Naive thymus-derived CD4-positive, alpha-beta T cell (primary cell): ENCODE results near the gene FOXJ3. TPM values are rescaled to one million over a fixed set of nuclear protein-coding genes. Genes with fewer than 3 reads are reported as not detected.

Experiments used
- ATAC-seq: fragments of 150-1000 bp; cut with Tn5 transposase; 2 replicates; pipeline ENCODE4 v1.10.0; 2021; ENCODE audit warnings: mild to moderate bottlenecking, moderate library complexity
- CTCF ChIA-PET: fragments of 350-600 bp; sonication (Branson Sonifier 250); formaldehyde crosslinking; loops from one replicate; lab custom pipeline; 2021; ENCODE audit warnings: antibody characterized with exemption; lab: Charles Lee
- POLR2A ChIA-PET: fragments of 350-600 bp; sonication (Branson Sonifier 250); formaldehyde crosslinking; loops from one replicate; lab custom pipeline; 2021; ENCODE audit warnings: antibody characterized with exemption, inconsistent platforms; lab: Charles Lee
- DNase-seq, 9 donors: peaks; one replicate each; pipeline versions ENCODE4 v3.0.0 to v3.0.0-alpha.2; 2020 to 2022; ENCODE audit warnings: mixed read lengths in 1 of 9
- H3K27ac ChIP-seq: one replicate; pipeline ENCODE4 v1.7.0; 2013; ENCODE audit warnings: mild to moderate bottlenecking, low read depth, low read length, moderate library complexity
- H3K27me3 ChIP-seq, 2 donors: one replicate each; pipeline ENCODE4 v1.7.0; 2013; ENCODE audit warnings: low read length in 2 of 2, mild to moderate bottlenecking in 2 of 2, moderate library complexity in 2 of 2; ENCODE audit not compliant: control insufficient read depth in 2 of 2, insufficient read depth in 2 of 2
- H3K36me3 ChIP-seq, 3 experiments: 1 replicate in 2 of 3; 2 replicates in 1 of 3; pipeline ENCODE4 v1.7.0; 2013; ENCODE audit warnings: low read length in 3 of 3, mild to moderate bottlenecking in 3 of 3, moderate library complexity in 1 of 3; ENCODE audit not compliant: insufficient read depth in 3 of 3, control insufficient read depth in 2 of 3
- H3K4me1 ChIP-seq, 2 donors: one replicate each; pipeline ENCODE4 v1.7.0; 2013; ENCODE audit warnings: low read length in 2 of 2, mild to moderate bottlenecking in 2 of 2, moderate library complexity in 1 of 2; ENCODE audit not compliant: control insufficient read depth in 2 of 2, insufficient read depth in 2 of 2
- H3K4me3 ChIP-seq: 2 replicates; pipeline ENCODE4 v1.7.0; 2013; ENCODE audit warnings: mild to moderate bottlenecking, low read length
- H3K9me3 ChIP-seq, 3 experiments: 1 replicate in 2 of 3; 2 replicates in 1 of 3; pipeline ENCODE4 v1.7.0; 2013; ENCODE audit warnings: low read length in 3 of 3; ENCODE audit not compliant: control insufficient read depth in 2 of 3
- H3K27ac Mint-ChIP-seq, 9 donors: one replicate each; pipeline ENCODE4 v1.8.0; 2020 to 2022; ENCODE audit warnings: mixed read lengths in 9 of 9, mild to moderate bottlenecking in 8 of 9, moderate library complexity in 5 of 9, inconsistent platforms in 2 of 9
- H3K27me3 Mint-ChIP-seq, 5 donors: one replicate each; pipeline ENCODE4 v1.8.0; 2021 to 2022; ENCODE audit warnings: mixed read lengths in 5 of 5, mild to moderate bottlenecking in 1 of 5
- H3K36me3 Mint-ChIP-seq, 5 donors: one replicate each; pipeline ENCODE4 v1.8.0; 2020 to 2022; ENCODE audit warnings: mixed read lengths in 5 of 5, mild to moderate bottlenecking in 3 of 5, inconsistent platforms in 1 of 5
- H3K4me1 Mint-ChIP-seq, 7 donors: one replicate each; pipeline ENCODE4 v1.8.0; 2020 to 2022; ENCODE audit warnings: mixed read lengths in 7 of 7, mild to moderate bottlenecking in 3 of 7, inconsistent platforms in 1 of 7
- H3K4me3 Mint-ChIP-seq, 10 donors: one replicate each; pipeline ENCODE4 v1.8.0; 2020 to 2022; ENCODE audit warnings: mild to moderate bottlenecking in 10 of 10, mixed read lengths in 10 of 10, moderate library complexity in 6 of 10, inconsistent platforms in 2 of 10
- H3K9me3 Mint-ChIP-seq, 11 donors: one replicate each; pipeline ENCODE4 v1.8.0; 2020 to 2022; ENCODE audit warnings: mixed read lengths in 11 of 11, mild to moderate bottlenecking in 4 of 11, inconsistent platforms in 1 of 11, moderate library complexity in 1 of 11
- intact Hi-C, 2 donors: fragments of 100-400 bp; cut with micrococcal nuclease; formaldehyde crosslinking; loops; one replicate each; pipeline ENCODE4 v1.15.1; 2023
- polyA plus RNA-seq, 2 donors: library from polyadenylated mRNA; unstranded; fragments of 300-500 nt; fragmentation: Illumina TruSeq; gene quantifications; one replicate each; pipeline ENCODE4 v1.2.3, GENCODE V29; 2021
- total RNA-seq, 6 experiments: library from RNA in 5 of 6; stranded (reverse) in 5 of 6; gene quantifications; 1 replicate in 5 of 6; 2 replicates in 1 of 6; pipeline ENCODE4 v1.2.3 and lab custom pipeline; 2021 to 2026

The FOXJ3 gene
- total and polyA plus RNA-seq, 7 experiments from 2014 or later: 38.9 to 93.3 (median 70.0) TPM

- Histone ChIP-seq H3K4me1 (peaks cover 16 to 19% of the 10 kb centered on the region in 2 donors), H3K4me3 (no peak overlapping the region), H3K27me3 (no peaks in the 10 kb centered on the region), H3K9me3 (no peaks in the 10 kb centered on the region), H3K36me3 (peaks cover 0 to 8% (median 0%) of the 10 kb centered on the region in 3 experiments), H3K27ac (no peak overlapping the region)
- no peak for ATAC-seq
- DNase-seq: no peak
- Mint-ChIP-seq H3K4me3 (peak overlapping the region in 8 of 10 donors; percentile 57 to 96 (median 93)), H3K4me1 (peaks cover 40 to 84% (median 76%) of the 10 kb centered on the region in 7 donors), H3K36me3 (peaks cover 0 to 6% (median 0%) of the 10 kb centered on the region in 5 donors), H3K27me3 (peaks cover 0 to under 1% (median 0%) of the 10 kb centered on the region in 5 donors), H3K9me3 (peaks cover 0 to 7% (median 0%) of the 10 kb centered on the region in 11 donors), H3K27ac (peak overlapping the region in 4 of 9 donors; percentile 1 to 90 (median 40))
- POLR2A ChIA-PET: interaction anchor here (0.9 kb wide), 2 partner anchors 13 to 15 kb away, joined by 3 to 6 read pairs; no protein-coding TSS in a partner anchor
- intact Hi-C loops: loop anchor here in 1 of 2 donors (5.0 kb wide), 1 partner anchor 156 kb away; no protein-coding TSS in a partner anchor
- CTCF ChIA-PET: interaction anchor here (1.0 kb wide), 2 partner anchors 10 to 71 kb away, joined by 4 read pairs; no protein-coding TSS in a partner anchor
Observed at GRCh38 chr1:42332877-42333276, 2.2 kb downstream of the FOXJ3 start.

DNA sequence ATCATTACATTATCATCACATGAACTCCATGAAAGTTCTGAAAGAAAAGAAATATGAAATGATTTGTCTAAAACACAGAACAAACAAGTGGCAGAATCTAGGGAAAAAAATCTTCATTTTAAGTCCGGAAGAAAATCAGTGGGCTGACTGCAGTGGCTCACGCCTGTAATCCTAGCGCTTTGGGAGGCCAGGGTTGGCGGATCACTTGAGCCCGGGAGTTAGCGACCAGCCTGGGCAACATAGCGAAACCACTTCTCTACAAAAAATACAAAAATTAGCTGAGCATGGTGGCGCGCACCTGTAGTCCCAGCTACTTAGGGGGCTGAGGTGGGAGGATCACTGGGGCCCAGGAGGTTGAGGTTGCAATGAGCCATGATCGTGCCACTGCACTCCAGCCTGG lies 4.8 kb downstream of the FOXJ3 start:
- no peaks in the 10 kb centered on the region for H3K27me3 Mint-ChIP-seq
- Histone ChIP-seq H3K27ac (no peak overlapping the region), H3K4me3 (no peak overlapping the region), H3K9me3 (no peaks in the 10 kb centered on the region), H3K36me3 (peaks cover 0 to 4% (median 0%) of the 10 kb centered on the region in 3 experiments), H3K27me3 (no peaks in the 10 kb centered on the region), H3K4me1 (peaks cover 14 to 25% of the 10 kb centered on the region in 2 donors)
- peaks cover 0 to 7% (median 0%) of the 10 kb centered on the region in 11 donors for H3K9me3 Mint-ChIP-seq
- DNase-seq: no peak
- intact Hi-C loops: loop anchor here in 1 of 2 donors (5.0 kb wide), 1 partner anchor 153 kb away; no protein-coding TSS in a partner anchor
- H3K4me3 Mint-ChIP-seq: peak overlapping the region in 4 of 10 donors; percentile 20 to 43 (median 30)
- peak overlapping the region in 1 of 9 donors; percentile 34 for H3K27ac Mint-ChIP-seq
- CTCF ChIA-PET: interaction anchor here (1.2 kb wide), 1 partner anchor 10 kb away, joined by 3 read pairs; no protein-coding TSS in a partner anchor
- H3K4me1 Mint-ChIP-seq: peaks cover 36 to 90% (median 82%) of the 10 kb centered on the region in 7 donors
- no peak for ATAC-seq
- peaks cover 0 to 4% (median 0%) of the 10 kb centered on the region in 5 donors for H3K36me3 Mint-ChIP-seq
- POLR2A ChIA-PET: interaction anchor here (2.3 kb wide), 1 partner anchor 10 kb away, joined by 9 read pairs; no protein-coding TSS in a partner anchor

GRCh38 chr1:42328916-42329496 lies 6.0 kb downstream of the FOXJ3 start:
- H3K4me3 ChIP-seq: no peak overlapping the region
- peaks cover 18 to 25% of the 10 kb centered on the region in 2 donors for H3K4me1 ChIP-seq
- H3K9me3 Mint-ChIP-seq: peaks cover 0 to 7% (median 0%) of the 10 kb centered on the region in 11 donors
- H3K36me3 ChIP-seq: no peaks in the 10 kb centered on the region
- intact Hi-C loops: no loop called here
- POLR2A ChIA-PET: interaction anchor here (2.3 kb wide), 1 partner anchor 9 kb away, joined by 9 read pairs; no protein-coding TSS in a partner anchor
- no peaks in the 10 kb centered on the region for H3K27me3 Mint-ChIP-seq
- ATAC-seq: no peak
- H3K9me3 ChIP-seq: no peaks in the 10 kb centered on the region
- H3K27ac ChIP-seq: no peak overlapping the region
- peaks cover 36 to 97% (median 89%) of the 10 kb centered on the region in 7 donors for H3K4me1 Mint-ChIP-seq
- peaks cover 0 to 4% (median 0%) of the 10 kb centered on the region in 5 donors for H3K36me3 Mint-ChIP-seq
- peak overlapping the region in 1 of 9 donors; percentile 27 for H3K27ac Mint-ChIP-seq
- DNase-seq: no peak
- no peaks in the 10 kb centered on the region for H3K27me3 ChIP-seq
- CTCF ChIA-PET: interaction anchor here (0.6 to 1.2 kb wide), 2 partner anchors 9 to 38 kb away, joined by 3 read pairs; no protein-coding TSS in a partner anchor
- H3K4me3 Mint-ChIP-seq: peak overlapping the region in 4 of 10 donors; percentile 4 to 43 (median 33)

GRCh38 chr1:42328047-42328625 lies 6.9 kb downstream of the FOXJ3 start:
- no peak for DNase-seq
- intact Hi-C loops: no loop called here
- peaks cover 10 to 22% of the 10 kb centered on the region in 2 donors for H3K4me1 ChIP-seq
- peak overlapping the region in 4 of 9 donors; percentile 11 to 37 (median 27) for H3K27ac Mint-ChIP-seq
- peak overlapping the region in 2 of 10 donors; percentile 10 to 40 for H3K4me3 Mint-ChIP-seq
- H3K27me3 ChIP-seq: no peaks in the 10 kb centered on the region
- H3K9me3 Mint-ChIP-seq: peaks cover 0 to 2% (median 0%) of the 10 kb centered on the region in 11 donors
- H3K27me3 Mint-ChIP-seq: no peaks in the 10 kb centered on the region
- no peaks in the 10 kb centered on the region for H3K9me3 ChIP-seq
- POLR2A ChIA-PET: no interaction called here
- H3K27ac ChIP-seq: no peak overlapping the region
- peaks cover 0 to 8% (median 0%) of the 10 kb centered on the region in 5 donors for H3K36me3 Mint-ChIP-seq
- peaks cover 33 to 95% (median 86%) of the 10 kb centered on the region in 7 donors for H3K4me1 Mint-ChIP-seq
- H3K4me3 ChIP-seq: no peak overlapping the region
- CTCF ChIA-PET: no interaction called here
- no peak for ATAC-seq
- no peaks in the 10 kb centered on the region for H3K36me3 ChIP-seq

DNA sequence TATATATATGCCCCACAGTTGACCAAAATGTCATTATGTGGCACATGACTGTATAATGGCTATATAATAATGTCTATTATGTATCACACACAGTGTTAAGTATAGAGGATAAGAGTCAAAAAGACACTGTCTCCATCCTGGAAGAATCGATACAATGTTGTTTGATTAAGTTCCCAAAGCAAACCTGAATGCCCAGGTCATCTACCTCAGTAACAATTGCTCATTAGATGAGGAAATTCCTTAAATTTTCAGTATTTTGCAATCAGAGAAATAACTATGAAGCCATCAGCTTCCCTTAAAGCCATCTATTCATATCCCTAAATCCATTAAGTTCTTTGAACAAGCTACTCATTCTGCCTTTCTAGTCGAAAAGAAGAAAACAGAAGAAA lies 10.0 kb downstream of the FOXJ3 start:
- peak overlapping the region in 6 of 9 donors; percentile 6 to 81 (median 55) for H3K27ac Mint-ChIP-seq
- no peaks in the 10 kb centered on the region for H3K27me3 Mint-ChIP-seq
- no peak for DNase-seq
- Histone ChIP-seq H3K4me3 (no peak overlapping the region), H3K9me3 (no peaks in the 10 kb centered on the region), H3K4me1 (peaks cover 13 to 32% of the 10 kb centered on the region in 2 donors), H3K27ac (no peak overlapping the region), H3K36me3 (no peaks in the 10 kb centered on the region), H3K27me3 (no peaks in the 10 kb centered on the region)
- peaks cover 39 to 96% (median 92%) of the 10 kb centered on the region in 7 donors for H3K4me1 Mint-ChIP-seq
- ChIA-PET CTCF (interaction anchor here (0.7 to 1.2 kb wide), 2 partner anchors 9 kb away, joined by 3 to 4 read pairs; no protein-coding TSS in a partner anchor), POLR2A (interaction anchor here (1.4 kb wide), 1 partner anchor 9 kb away, joined by 4 read pairs; the partner anchor contains the start of gene FOXJ3)
- intact Hi-C loops: no loop called here
- no peaks in the 10 kb centered on the region for H3K9me3 Mint-ChIP-seq
- no peak for ATAC-seq
- peak overlapping the region in 2 of 10 donors; percentile 16 to 26 for H3K4me3 Mint-ChIP-seq
- H3K36me3 Mint-ChIP-seq: peaks cover 0 to 7% (median 4%) of the 10 kb centered on the region in 5 donors

- DNase-seq (no peak), ATAC-seq (peak; percentile 37)
- Histone ChIP-seq H3K27me3 (no peaks in the 10 kb centered on the region), H3K9me3 (no peaks in the 10 kb centered on the region), H3K27ac (no peak overlapping the region), H3K4me3 (no peak overlapping the region), H3K36me3 (no peaks in the 10 kb centered on the region), H3K4me1 (peaks cover 18 to 36% of the 10 kb centered on the region in 2 donors)
- ChIA-PET POLR2A (interaction anchor here (1.4 to 1.9 kb wide), 2 partner anchors 10 kb away, joined by 4 to 5 read pairs; partner anchors contain the start of gene FOXJ3), CTCF (no interaction called here)
- H3K4me1 Mint-ChIP-seq: peaks cover 44 to 96% (median 92%) of the 10 kb centered on the region in 7 donors
- peak overlapping the region in 5 of 9 donors; percentile 6 to 75 (median 47) for H3K27ac Mint-ChIP-seq
- H3K36me3 Mint-ChIP-seq: peaks cover 0 to 8% (median 4%) of the 10 kb centered on the region in 5 donors
- H3K4me3 Mint-ChIP-seq: peak overlapping the region in 1 of 10 donors; percentile 16
- no peaks in the 10 kb centered on the region for H3K9me3 Mint-ChIP-seq
- intact Hi-C loops: no loop called here
- no peaks in the 10 kb centered on the region for H3K27me3 Mint-ChIP-seq
Observed at GRCh38 chr1:42324398-42325013, 10.5 kb downstream of the FOXJ3 start.
